GM19468 (cell line): Measurements from ENCODE around the gene DLG5.
"Not testable (repeated sequence)": the region's sequence is repeated elsewhere in the genome, so short reads cannot be mapped to it uniquely, and the experiment has no call there.

Source experiments
- ATAC-seq: cut with Tn5 transposase; IDR thresholded peaks from one replicate; pipeline ENCODE4 v1.9.1; 2021; ENCODE audit warnings: mild to moderate bottlenecking, moderate library complexity, moderate number of reproducible peaks; ENCODE audit not compliant: unreplicated experiment; ENCODE audit errors: extremely low read depth

Gene DLG5

GRCh38 chr10:77782328-77783061 lies 144.1 kb downstream of the DLG5 start:
- no peak for ATAC-seq

- no peak for ATAC-seq
Observed at GRCh38 chr10:77781451-77782327, 144.9 kb downstream of the DLG5 start.

GRCh38 chr10:77780180-77780579 lies 146.4 kb downstream of the DLG5 start:
- ATAC-seq: no peak

- no peak for ATAC-seq
Observed at GRCh38 chr10:77776487-77776886, 150.1 kb downstream of the DLG5 start.

- ATAC-seq: no peak
Observed at GRCh38 chr10:77774940-77775391, 151.6 kb downstream of the DLG5 start.

- no peak for ATAC-seq
Observed at GRCh38 chr10:77773631-77774426, 152.7 kb downstream of the DLG5 start.

GRCh38 chr10:77772852-77773600 lies 153.5 kb downstream of the DLG5 start:
- ATAC-seq: not testable (repeated sequence)

- no peak for ATAC-seq
Observed at GRCh38 chr10:77771851-77772250, 154.7 kb downstream of the DLG5 start.

GRCh38 chr10:77771450-77771849 lies 155.1 kb downstream of the DLG5 start:
- ATAC-seq: no peak

- ATAC-seq: no peak
Observed at GRCh38 chr10:77770868-77771175, 155.7 kb downstream of the DLG5 start.

- ATAC-seq: no peak
Observed at GRCh38 chr10:77770081-77770867, 156.3 kb downstream of the DLG5 start.

- no peak for ATAC-seq
Observed at GRCh38 chr10:77768039-77768438, 158.5 kb downstream of the DLG5 start.

GRCh38 chr10:77763453-77764430 lies 162.8 kb downstream of the DLG5 start:
- ATAC-seq: no peak

GRCh38 chr10:77758406-77758805 lies 168.1 kb downstream of the DLG5 start:
- not testable (repeated sequence) for ATAC-seq

GRCh38 chr10:77756319-77757232 lies 170.0 kb downstream of the DLG5 start:
- ATAC-seq: no peak

GRCh38 chr10:77746047-77746707 lies 180.4 kb downstream of the DLG5 start:
- no peak for ATAC-seq

- no peak for ATAC-seq
Observed at GRCh38 chr10:77744245-77744644, 182.3 kb downstream of the DLG5 start.
